HPDE6-E6E7 (cell line): ENCODE measurements around the gene TSHZ2.
"Not testable (repeated sequence)": the region's sequence is repeated elsewhere in the genome, so short reads cannot be mapped to it uniquely, and the experiment has no call there.

Source experiments
- DNase-seq: peaks from one replicate; pipeline ENCODE4 v3.0.0; 2011; ENCODE audit warnings: missing footprints; ENCODE audit errors: extremely low spot score

TSHZ2 gene

GRCh38 chr20:53312957-53313356, 340.8 kb downstream of the TSHZ2 start:
- no peak for DNase-seq

DNA sequence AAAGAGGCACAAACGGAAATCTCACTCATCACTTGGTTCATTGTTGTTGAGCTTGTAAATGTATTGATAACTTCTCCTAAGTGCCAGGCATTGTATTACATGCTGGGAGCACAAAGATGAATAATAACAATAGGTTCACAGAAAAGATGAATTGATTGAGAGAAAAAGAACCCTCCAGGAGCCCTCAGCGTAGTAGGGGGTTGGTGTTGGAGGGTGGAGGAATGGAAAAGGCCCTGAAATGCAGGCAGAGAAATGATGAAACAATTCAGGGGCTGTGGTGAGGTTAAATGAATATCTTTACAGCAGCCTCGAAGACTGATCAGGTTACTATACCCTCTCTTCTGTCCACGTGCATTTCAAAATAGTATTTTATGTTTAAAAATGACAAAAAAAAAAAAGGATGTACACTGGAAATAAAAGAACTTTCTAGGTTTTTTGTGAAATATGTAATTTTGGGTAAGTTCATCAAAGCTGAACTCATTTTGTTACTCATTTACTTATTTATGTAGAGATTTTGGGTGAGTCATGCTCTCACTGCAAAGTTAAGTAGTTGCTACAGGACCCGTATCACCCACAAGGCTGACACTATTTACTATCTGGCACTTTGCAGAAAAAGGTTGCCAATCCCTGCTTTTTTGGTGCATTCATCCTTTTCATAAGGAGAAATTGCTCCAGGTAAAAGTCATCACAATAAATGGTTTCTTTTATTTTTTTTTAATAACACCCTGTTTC, 344.2 kb downstream of the TSHZ2 start:
- DNase-seq, result no peak

DNA sequence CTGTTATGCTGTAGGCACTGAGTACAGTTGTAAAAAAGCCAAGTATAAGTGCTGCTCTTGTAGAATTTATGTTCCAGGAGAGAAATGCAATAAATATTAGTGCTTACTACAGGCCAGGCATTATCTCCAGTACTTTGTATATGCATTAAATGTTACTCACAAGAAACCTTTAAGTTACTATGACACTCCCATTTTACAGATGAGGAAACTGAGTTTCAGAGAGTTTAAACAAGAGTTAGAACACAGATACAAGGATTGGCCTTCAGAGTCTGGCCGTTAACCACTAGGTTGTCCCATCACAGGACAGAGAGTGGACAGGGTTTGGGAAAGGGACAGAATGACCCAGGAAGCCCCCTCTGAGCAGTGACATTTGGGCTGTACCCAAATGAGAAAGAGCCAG, 347.0 kb downstream of the TSHZ2 start:
- no peak for DNase-seq

DNA sequence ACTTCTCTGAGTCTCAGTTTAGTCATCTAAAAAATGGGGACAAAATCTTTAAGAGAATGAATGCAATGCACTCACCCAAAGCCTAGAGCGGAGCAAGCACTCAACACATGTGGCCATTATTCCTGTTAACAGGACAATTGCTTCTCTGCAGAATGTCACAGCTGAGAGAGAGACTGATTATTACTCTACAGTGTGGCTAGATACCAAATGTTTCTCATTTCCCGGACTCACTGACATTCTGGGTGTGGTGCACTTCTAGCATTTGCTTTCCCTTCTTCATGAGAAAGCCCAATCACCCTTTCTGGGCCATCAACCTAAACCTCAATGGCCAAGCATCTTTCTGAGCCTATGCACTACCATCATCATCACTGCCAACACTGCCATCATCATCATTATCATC, 347.6 kb downstream of the TSHZ2 start:
- no peak for DNase-seq

DNA sequence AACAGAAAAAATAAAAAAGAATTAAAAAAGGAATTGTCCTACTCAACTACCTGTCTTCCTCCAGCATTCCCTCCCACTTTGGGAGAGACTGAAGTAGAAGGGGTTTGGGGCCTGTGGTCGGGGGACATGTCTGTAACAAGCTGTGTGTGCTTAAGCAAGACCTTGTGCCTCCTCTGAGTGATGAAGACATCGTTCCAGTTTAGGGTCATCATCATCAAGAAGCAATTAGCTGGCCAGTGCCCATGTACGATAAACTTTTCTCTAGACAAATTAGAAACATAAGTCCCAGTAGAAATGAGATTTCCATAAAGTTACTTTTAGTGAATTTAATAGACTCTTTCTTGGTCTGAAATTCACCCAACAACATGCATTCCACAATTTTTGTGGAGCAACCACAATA, 348.5 kb downstream of the TSHZ2 start:
- no peak for DNase-seq

DNA sequence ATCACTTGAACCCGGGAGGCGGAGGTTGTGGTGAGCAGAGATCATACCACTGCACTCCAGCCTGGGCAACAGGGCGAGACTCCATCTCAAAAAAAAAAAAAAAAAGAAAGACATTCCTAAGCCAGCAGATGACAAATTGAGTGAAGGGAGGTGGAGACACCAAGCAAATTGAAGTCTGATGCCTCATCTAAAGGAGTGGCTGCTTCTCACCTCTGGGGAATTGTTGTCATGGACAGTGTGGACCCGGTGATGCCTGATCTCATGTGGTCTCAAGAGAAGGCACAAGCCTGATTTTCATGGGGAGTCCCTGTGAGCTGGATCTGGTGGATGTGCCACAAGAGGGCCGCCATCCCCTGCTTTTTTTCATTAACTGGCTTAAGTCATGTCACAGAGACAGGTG, 349.4 kb downstream of the TSHZ2 start:
- no peak for DNase-seq

- no peak for DNase-seq
These were observed 350.5 kb downstream of the TSHZ2 start for GRCh38 chr20:53322651-53323050.

DNA sequence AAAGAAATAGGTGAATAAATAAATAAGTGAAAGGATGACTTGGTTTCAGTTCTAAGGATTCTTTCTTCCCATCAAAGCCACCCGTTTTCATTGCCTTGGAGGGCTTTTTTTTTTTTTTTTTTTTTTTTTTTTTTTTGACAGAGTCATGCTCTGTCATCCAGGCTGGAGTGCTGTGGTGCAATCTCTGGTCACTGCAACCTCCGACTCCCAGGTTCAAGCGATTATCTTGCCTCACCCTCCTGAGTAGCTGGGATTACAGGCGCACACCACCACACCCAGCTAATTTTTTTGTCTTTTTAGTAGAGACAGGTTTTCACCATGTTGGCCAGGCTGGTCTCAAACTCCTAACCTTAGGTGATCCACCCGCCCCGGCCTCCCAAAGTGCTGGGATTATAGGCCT, 351.3 kb downstream of the TSHZ2 start:
- not testable (repeated sequence) for DNase-seq

- DNase-seq, result no peak
These were observed 352.7 kb downstream of the TSHZ2 start for GRCh38 chr20:53324816-53325215.

DNA sequence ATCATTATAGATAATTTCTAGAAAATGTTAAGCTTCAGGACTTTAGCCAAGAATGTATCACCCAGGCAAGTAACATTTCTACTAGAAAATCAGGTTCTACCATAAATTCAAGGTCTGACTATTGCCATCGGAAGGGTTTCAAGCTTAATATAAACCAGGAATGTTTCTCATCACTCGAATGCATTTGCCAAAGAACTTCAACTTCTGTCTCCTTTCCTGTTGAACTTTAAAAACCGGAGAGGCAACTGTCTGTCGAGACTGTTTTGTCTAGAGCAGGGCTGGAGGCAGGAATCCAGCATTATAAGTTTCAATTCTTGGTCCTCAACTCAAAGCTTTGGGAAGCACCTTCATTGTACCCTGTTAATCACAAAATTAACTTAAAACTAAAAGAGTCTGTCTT, 356.8 kb downstream of the TSHZ2 start:
- DNase-seq, result no peak

GRCh38 chr20:53329781-53330180, 357.6 kb downstream of the TSHZ2 start:
- DNase-seq, result no peak

DNA sequence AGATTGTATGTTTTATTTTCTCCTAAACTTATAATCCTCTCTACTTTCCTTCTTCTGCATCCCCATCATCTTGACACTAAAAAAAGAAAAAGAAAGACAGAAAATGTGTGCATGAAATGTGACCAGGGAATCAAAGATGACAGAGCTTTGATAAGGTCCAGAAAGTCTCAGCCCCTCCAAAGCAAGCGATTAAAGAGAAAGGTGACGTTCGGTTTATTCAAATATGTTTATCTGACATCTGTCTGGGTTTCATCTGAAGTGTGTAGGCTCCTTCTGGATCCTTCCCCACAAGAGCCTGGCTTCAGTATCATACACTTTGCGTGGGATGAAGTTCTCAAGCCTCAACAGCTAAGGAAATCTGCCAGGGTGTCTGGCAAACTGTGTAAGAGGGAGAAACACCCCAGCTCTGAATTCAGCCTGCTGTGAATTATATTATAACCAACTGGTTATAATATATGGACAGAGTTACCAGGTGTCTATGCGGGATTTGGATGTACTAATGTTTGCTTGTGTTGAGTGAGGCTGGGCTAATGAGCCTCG, 358.5 kb downstream of the TSHZ2 start:
- no peak for DNase-seq

DNA sequence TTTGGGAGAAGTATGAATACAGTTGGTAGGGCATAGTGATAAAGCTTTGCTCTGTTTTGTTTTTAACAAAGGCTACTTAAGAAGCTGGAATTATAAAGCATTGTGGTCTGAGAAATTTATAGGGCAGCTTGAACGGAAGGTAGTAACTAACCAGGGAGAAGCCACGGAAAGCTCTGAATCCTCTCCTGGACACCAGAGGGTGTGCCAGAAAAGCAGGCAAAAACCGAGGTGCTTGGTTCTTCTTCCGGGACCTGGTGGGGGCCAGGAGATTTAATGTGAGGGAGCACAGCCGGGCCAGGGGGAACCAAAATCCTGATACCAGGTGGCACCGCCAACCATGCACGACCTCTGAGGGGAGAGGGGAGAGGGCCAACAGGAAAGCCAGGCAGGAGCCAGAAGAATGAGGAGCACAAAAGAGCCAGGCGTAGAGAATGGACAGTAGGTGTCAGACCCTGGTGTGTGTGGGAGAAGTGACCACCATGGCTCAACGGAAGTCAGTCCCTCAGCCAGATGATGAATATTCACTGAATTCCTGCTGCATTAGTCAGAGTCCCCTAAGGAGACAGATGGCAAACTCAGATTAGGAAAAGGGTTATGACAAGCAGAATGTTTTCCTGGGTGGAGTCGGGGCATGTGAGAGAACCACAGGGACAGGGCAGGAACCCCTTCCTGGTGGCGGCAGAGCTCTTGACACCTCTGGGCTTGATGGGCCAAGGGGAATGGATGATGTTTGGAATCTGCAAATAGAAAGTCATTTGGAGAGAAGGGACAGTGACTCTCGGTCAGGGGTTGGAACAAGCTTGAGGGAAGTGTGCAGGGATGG, 359.2 kb downstream of the TSHZ2 start:
- no peak for DNase-seq

- no peak for DNase-seq
These were observed 360.1 kb downstream of the TSHZ2 start for GRCh38 chr20:53332022-53332837.

DNA sequence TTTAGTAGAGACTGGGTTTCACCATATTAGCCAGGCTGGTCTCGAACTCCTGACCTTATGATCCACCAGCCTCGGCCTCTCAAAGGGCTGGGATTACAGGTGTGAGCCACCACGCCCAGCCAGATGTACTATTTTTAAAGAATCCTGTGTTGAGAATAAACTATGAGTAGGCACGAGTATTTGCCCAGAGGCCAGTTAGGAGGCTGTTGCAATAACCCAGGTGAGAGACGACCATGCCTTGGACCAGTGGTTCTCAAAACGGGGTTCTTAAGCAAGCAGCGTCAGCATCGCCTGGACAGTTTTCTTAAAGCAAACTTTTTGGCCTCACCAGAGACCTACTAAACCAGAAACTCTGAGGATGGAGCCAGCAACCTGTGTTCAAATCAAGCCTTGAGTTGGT, 362.7 kb downstream of the TSHZ2 start:
- no peak for DNase-seq

- DNase-seq, result no peak
These were observed 363.4 kb downstream of the TSHZ2 start for GRCh38 chr20:53335555-53335954.

DNA sequence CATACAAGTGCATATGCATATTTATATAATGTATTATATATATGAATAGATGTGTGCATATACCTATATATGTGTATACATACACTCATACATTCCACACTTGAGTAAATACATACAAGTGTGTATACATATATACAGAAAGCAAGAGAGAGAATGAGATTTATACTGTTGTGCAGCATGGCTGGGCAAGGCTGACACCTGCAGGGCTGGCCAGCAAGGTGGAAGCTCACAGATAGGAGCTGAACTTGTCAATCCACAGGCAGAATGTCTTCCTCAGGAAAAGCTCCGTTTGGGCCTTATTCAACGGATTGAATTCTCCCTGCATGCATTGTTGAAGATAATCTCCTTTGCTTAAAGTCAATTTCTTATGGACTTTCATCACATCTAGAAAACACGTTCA, 364.7 kb downstream of the TSHZ2 start:
- no peak for DNase-seq

- no peak for DNase-seq
These were observed 365.4 kb downstream of the TSHZ2 start for GRCh38 chr20:53337390-53338101.

GRCh38 chr20:53338716-53339115, 366.6 kb downstream of the TSHZ2 start:
- no peak for DNase-seq

DNA sequence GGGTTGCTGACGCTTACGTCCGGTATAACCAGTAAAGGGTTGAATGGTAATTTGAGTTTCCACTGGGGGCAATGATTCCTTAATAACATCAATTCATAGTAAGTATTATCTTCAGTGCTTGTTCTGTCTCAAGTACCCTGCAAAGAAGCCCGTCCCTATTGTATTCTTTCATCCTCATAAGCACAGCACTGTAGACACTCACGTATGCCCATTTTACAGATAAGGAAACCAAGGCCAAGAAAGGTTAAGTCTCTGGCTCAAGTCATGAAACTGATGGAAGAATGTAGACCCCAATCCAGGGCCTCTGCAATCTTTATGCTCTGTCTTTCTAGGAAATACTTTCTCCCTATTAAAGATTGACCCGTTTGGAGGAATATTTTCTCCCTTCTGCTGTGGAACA, 370.3 kb downstream of the TSHZ2 start:
- no peak for DNase-seq

- DNase-seq, result no peak
These were observed 371.3 kb downstream of the TSHZ2 start for GRCh38 chr20:53343448-53343847.

DNA sequence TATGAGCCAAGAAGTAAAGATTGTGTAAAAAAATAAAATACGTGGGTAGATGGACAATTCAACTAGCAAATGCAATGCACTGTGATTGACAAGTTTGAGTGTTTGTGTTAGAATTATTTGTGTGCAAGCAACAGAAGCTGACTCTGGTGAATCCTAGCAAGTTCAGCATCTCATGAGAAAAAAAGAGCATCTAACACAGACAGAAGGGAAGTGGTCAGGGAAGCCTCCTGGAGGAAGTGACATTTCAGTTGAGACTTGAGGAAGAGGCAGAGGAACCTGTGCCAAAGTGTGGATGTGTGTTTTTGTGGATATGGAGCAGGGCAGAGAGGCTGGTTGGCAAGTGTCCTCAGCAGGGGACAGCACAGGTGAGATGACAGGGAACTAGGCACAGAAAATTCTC, 372.7 kb downstream of the TSHZ2 start:
- no peak for DNase-seq
